ENCODE results near the gene BLVRB.
"Not testable (repeated sequence)": the region's sequence is repeated elsewhere in the genome, so short reads cannot be mapped to it uniquely, and the experiment has no call there.

BLVRB gene

GRCh38 chr19:40489882-40490230 lies 24.3 kb upstream of the BLVRB start:
- no peak for DNase-seq (ENCODE audit: low read depth in 1 of 2, low spot score in 1 of 2)

GRCh38 chr19:40486017-40486416 lies 20.5 kb upstream of the BLVRB start:
- DNase-seq (ENCODE audit: low read depth in 1 of 2, low spot score in 1 of 2): no peak

GRCh38 chr19:40475878-40476644 lies 10.5 kb upstream of the BLVRB start:
- DNase-seq (ENCODE audit: low read depth in 1 of 2, low spot score in 1 of 2): not testable (repeated sequence)

GRCh38 chr19:40474737-40475136 lies 9.2 kb upstream of the BLVRB start:
- DNase-seq (ENCODE audit: low read depth in 1 of 2, low spot score in 1 of 2): no peak

- no peak for DNase-seq (ENCODE audit: low read depth in 1 of 2, low spot score in 1 of 2)
Observed at GRCh38 chr19:40472516-40472915, 7.0 kb upstream of the BLVRB start.

- DNase-seq (ENCODE audit: low read depth in 1 of 2, low spot score in 1 of 2): no peak
Observed at GRCh38 chr19:40471111-40471510, 5.6 kb upstream of the BLVRB start.

GRCh38 chr19:40469011-40469410 lies 3.5 kb upstream of the BLVRB start:
- DNase-seq (ENCODE audit: low read depth in 1 of 2, low spot score in 1 of 2): no peak

- DNase-seq (ENCODE audit: low read depth in 1 of 2, low spot score in 1 of 2): no peak
Observed at GRCh38 chr19:40466985-40467734, 1.6 kb upstream of the BLVRB start, which contains the start of gene SPTBN4. SPTBN4 (plus strand) TSS chr19:40467001; CDS start chr19:40472622, 5,621 bp downstream.

GRCh38 chr19:40466219-40466984 lies 857 bp upstream of the BLVRB start:
- DNase-seq (ENCODE audit: low read depth in 1 of 2, low spot score in 1 of 2): peak in 1 of 2 donors; percentile 47

GRCh38 chr19:40465025-40465556 lies 454 bp downstream of the BLVRB start:
- DNase-seq (ENCODE audit: low read depth in 1 of 2, low spot score in 1 of 2): no peak

- DNase-seq (ENCODE audit: low read depth in 1 of 2, low spot score in 1 of 2): peak; percentile 35 to 63
Observed at GRCh38 chr19:40464059-40465024, 1.2 kb downstream of the BLVRB start.

- not testable (repeated sequence) for DNase-seq (ENCODE audit: low read depth in 1 of 2, low spot score in 1 of 2)
Observed at GRCh38 chr19:40463587-40464037, 1.9 kb downstream of the BLVRB start.

GRCh38 chr19:40461669-40462221 lies 3.8 kb downstream of the BLVRB start:
- DNase-seq (ENCODE audit: low read depth in 1 of 2, low spot score in 1 of 2): no peak

GRCh38 chr19:40460185-40460584 lies 5.4 kb downstream of the BLVRB start:
- DNase-seq (ENCODE audit: low read depth in 1 of 2, low spot score in 1 of 2): no peak

- DNase-seq (ENCODE audit: low read depth in 1 of 2, low spot score in 1 of 2): no peak
Observed at GRCh38 chr19:40458597-40458974, 7.0 kb downstream of the BLVRB start.

GRCh38 chr19:40457953-40458596 lies 7.5 kb downstream of the BLVRB start:
- DNase-seq (ENCODE audit: low read depth in 1 of 2, low spot score in 1 of 2): no peak

- DNase-seq (ENCODE audit: low read depth in 1 of 2, low spot score in 1 of 2): no peak
Observed at GRCh38 chr19:40457048-40457447, 8.5 kb downstream of the BLVRB start.

GRCh38 chr19:40453943-40454342 lies 11.6 kb downstream of the BLVRB start:
- not testable (repeated sequence) for DNase-seq (ENCODE audit: low read depth in 1 of 2, low spot score in 1 of 2)

GRCh38 chr19:40453151-40453735 lies 12.3 kb downstream of the BLVRB start:
- no peak for DNase-seq (ENCODE audit: low read depth in 1 of 2, low spot score in 1 of 2)
